ENCODE results near the gene KAZN.

Gene KAZN

GRCh38 chr1:15156807-15157380 is 558.4 kb downstream of the KAZN start:
- peak overlapping the region in 1 of 2 donors; percentile 54 for H3K27ac Mint-ChIP-seq
- peak overlapping the region; percentile 9 to 36 for H3K4me3 Mint-ChIP-seq
- ATAC-seq (replicated peaks), result no peak
- DNase-seq, result no peak
- peaks cover 10 to 13% of the 10 kb centered on the region in 2 donors for H3K4me1 Mint-ChIP-seq (ENCODE audit: low read depth in 2 of 2)
- H3K27me3 Mint-ChIP-seq, result peaks cover 26 to 43% of the 10 kb centered on the region in 2 donors
- H3K36me3 Mint-ChIP-seq (ENCODE audit: insufficient read depth), result no peaks in the 10 kb centered on the region
- H3K9me3 Mint-ChIP-seq, result no peaks in the 10 kb centered on the region

GRCh38 chr1:15157524-15158399 is 559.3 kb downstream of the KAZN start:
- DNase-seq, result no peak
- H3K4me1 Mint-ChIP-seq (ENCODE audit: low read depth in 2 of 2), result peaks cover 10 to 11% of the 10 kb centered on the region in 2 donors
- ATAC-seq (replicated peaks), result no peak
- no peaks in the 10 kb centered on the region for H3K36me3 Mint-ChIP-seq (ENCODE audit: insufficient read depth)
- H3K9me3 Mint-ChIP-seq, result no peaks in the 10 kb centered on the region
- peaks cover 20 to 39% of the 10 kb centered on the region in 2 donors for H3K27me3 Mint-ChIP-seq
- H3K4me3 Mint-ChIP-seq, result no peak overlapping the region
- H3K27ac Mint-ChIP-seq, result no peak overlapping the region

DNA sequence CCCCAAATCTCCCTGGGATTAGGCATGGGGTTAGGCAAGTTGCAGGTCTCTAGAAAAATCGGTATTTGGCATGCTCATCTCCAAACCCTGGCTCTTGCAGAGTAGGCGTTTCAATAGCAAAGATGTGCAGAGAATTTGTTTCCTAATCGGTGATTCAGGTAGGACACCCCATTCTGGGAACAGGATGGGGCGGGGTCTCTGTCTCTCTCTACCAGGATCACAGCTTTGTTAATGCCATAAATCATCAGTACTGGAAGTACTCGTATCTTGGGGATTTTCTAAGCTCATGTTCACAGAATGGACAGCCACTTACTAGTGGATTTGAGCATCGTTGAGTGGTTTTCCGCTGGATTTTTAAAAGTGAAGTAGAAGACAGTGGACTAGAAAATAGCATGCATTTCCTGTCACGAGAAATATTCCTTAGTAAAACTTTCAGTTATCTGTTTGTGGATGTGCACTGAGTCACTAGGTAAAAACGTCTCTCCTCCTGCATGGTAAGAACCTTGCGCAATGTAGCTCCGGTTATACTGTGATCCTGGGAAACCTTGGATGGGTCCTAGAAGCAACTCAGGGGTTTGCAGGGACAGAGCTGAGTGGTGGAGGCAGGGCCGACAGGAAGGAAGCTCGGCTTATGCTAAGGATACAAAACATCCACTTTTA is 560.2 kb downstream of the KAZN start:
- Mint-ChIP-seq H3K4me3 (no peak overlapping the region), H3K9me3 (no peaks in the 10 kb centered on the region), H3K4me1 (ENCODE audit: low read depth in 2 of 2) (peaks cover 10 to 11% of the 10 kb centered on the region in 2 donors), H3K27ac (no peak overlapping the region), H3K27me3 (peaks cover 20 to 40% of the 10 kb centered on the region in 2 donors), H3K36me3 (ENCODE audit: insufficient read depth) (no peaks in the 10 kb centered on the region)
- ATAC-seq (replicated peaks) (no peak), DNase-seq (no peak)

GRCh38 chr1:15159166-15159555 is 560.7 kb downstream of the KAZN start:
- H3K27me3 Mint-ChIP-seq, result peaks cover 17 to 38% of the 10 kb centered on the region in 2 donors
- peaks cover 10 to 11% of the 10 kb centered on the region in 2 donors for H3K4me1 Mint-ChIP-seq (ENCODE audit: low read depth in 2 of 2)
- no peak for DNase-seq
- H3K27ac Mint-ChIP-seq, result no peak overlapping the region
- H3K9me3 Mint-ChIP-seq, result no peaks in the 10 kb centered on the region
- H3K36me3 Mint-ChIP-seq (ENCODE audit: insufficient read depth), result no peaks in the 10 kb centered on the region
- no peak for ATAC-seq (replicated peaks)
- H3K4me3 Mint-ChIP-seq, result no peak overlapping the region

DNA sequence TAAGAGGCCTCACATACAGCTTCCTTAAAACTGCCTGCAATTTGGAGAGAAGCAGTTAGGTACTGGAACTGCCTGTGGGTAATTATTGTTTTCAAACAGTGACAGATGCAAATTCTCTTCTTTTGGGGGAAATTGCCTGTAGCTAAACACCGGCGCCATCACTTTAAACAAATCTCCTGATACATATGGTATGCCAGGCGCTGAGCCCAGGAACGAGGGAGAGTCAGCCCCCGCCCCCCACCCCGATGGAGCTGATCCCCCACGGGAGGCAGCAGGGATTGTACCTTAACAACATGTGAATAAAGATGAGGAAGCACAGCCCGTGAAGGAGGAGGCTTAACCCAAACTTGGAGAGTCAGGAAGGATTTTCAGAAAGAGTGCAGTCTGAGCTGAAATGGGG is 562.1 kb downstream of the KAZN start:
- peaks cover 3 to 7% of the 10 kb centered on the region in 2 donors for H3K4me1 Mint-ChIP-seq (ENCODE audit: low read depth in 2 of 2)
- no peaks in the 10 kb centered on the region for H3K36me3 Mint-ChIP-seq (ENCODE audit: insufficient read depth)
- no peaks in the 10 kb centered on the region for H3K9me3 Mint-ChIP-seq
- no peak overlapping the region for H3K4me3 Mint-ChIP-seq
- DNase-seq (no peak), ATAC-seq (replicated peaks) (no peak)
- peaks cover 7 to 23% of the 10 kb centered on the region in 2 donors for H3K27me3 Mint-ChIP-seq
- no peak overlapping the region for H3K27ac Mint-ChIP-seq

DNA sequence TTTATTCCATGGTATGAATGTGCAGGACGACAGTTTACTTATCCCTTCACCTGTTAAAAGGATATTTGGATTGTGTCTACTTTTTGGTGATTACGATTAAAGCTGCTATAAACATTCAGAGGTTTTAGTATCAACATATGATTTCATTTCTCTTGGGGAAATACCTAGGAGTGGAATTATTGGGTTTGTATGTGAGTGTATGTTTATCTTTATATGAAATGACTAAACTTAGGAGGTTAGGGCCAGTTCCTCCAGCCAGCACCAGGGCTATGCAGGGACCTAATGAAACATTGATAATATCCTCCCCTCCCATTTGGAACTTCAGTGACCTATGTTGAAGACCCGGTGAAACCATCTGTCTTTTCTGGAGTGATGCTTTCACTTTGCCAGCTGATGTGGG is 568.9 kb downstream of the KAZN start:
- ATAC-seq (replicated peaks) (no peak), DNase-seq (no peak)
- Mint-ChIP-seq H3K27ac (no peak overlapping the region), H3K27me3 (peaks cover 23 to 52% of the 10 kb centered on the region in 2 donors), H3K4me1 (ENCODE audit: low read depth in 2 of 2) (peaks cover 3% of the 10 kb centered on the region in 2 donors), H3K36me3 (ENCODE audit: insufficient read depth) (no peaks in the 10 kb centered on the region), H3K9me3 (no peaks in the 10 kb centered on the region), H3K4me3 (no peak overlapping the region)

Data from effector memory CD8-positive, alpha-beta T cell (primary cell).